Measurements from ENCODE around the gene SYCN.

SYCN gene

GRCh38 chr19:39209196-39209595 is 5.1 kb upstream of the SYCN start:
- H3K27me3 ChIP-seq (ENCODE audit: insufficient read depth, poor library complexity, severe bottlenecking) = peaks cover 4% of the 10 kb centered on the region
- H3K4me1 ChIP-seq (ENCODE audit: insufficient read depth, poor library complexity, severe bottlenecking) = no peaks in the 10 kb centered on the region
- ATAC-seq (ENCODE audit: low read depth) = no peak
- DNase-seq (ENCODE audit: low spot score) = no peak
- no peaks in the 10 kb centered on the region for H3K9me3 ChIP-seq (ENCODE audit: severe bottlenecking)
- no peaks in the 10 kb centered on the region for H3K36me3 ChIP-seq (ENCODE audit: low read depth)
- no peak overlapping the region for H3K27ac ChIP-seq (ENCODE audit: poor library complexity, severe bottlenecking)
- TF ChIP-seq CTCF (IDR thresholded peaks at IDR 0.05; ENCODE audit: poor library complexity, severe bottlenecking) = no peak
- H3K4me3 ChIP-seq (ENCODE audit: severe bottlenecking) = no peak overlapping the region

GRCh38 chr19:39208175-39208795 is 4.2 kb upstream of the SYCN start:
- DNase-seq (ENCODE audit: low spot score) (no peak), ATAC-seq (ENCODE audit: low read depth) (no peak)
- H3K9me3 ChIP-seq (ENCODE audit: severe bottlenecking) = no peaks in the 10 kb centered on the region
- no peaks in the 10 kb centered on the region for H3K36me3 ChIP-seq (ENCODE audit: low read depth)
- peaks cover 14% of the 10 kb centered on the region for H3K27me3 ChIP-seq (ENCODE audit: insufficient read depth, poor library complexity, severe bottlenecking)
- no peaks in the 10 kb centered on the region for H3K4me1 ChIP-seq (ENCODE audit: insufficient read depth, poor library complexity, severe bottlenecking)
- H3K4me3 ChIP-seq (ENCODE audit: severe bottlenecking) = no peak overlapping the region
- TF ChIP-seq CTCF (IDR thresholded peaks at IDR 0.05; ENCODE audit: poor library complexity, severe bottlenecking) = no peak
- H3K27ac ChIP-seq (ENCODE audit: poor library complexity, severe bottlenecking) = no peak overlapping the region

- TF ChIP-seq CTCF (IDR thresholded peaks at IDR 0.05; ENCODE audit: poor library complexity, severe bottlenecking) = no peak
- ATAC-seq (ENCODE audit: low read depth) = no peak
- H3K27me3 ChIP-seq (ENCODE audit: insufficient read depth, poor library complexity, severe bottlenecking) = peaks cover 23% of the 10 kb centered on the region
- H3K4me3 ChIP-seq (ENCODE audit: severe bottlenecking) = no peak overlapping the region
- H3K4me1 ChIP-seq (ENCODE audit: insufficient read depth, poor library complexity, severe bottlenecking) = no peaks in the 10 kb centered on the region
- H3K36me3 ChIP-seq (ENCODE audit: low read depth) = no peaks in the 10 kb centered on the region
- DNase-seq (ENCODE audit: low spot score) = no peak
- no peaks in the 10 kb centered on the region for H3K9me3 ChIP-seq (ENCODE audit: severe bottlenecking)
- H3K27ac ChIP-seq (ENCODE audit: poor library complexity, severe bottlenecking) = no peak overlapping the region
Observed at GRCh38 chr19:39207293-39207836, 3.3 kb upstream of the SYCN start.

GRCh38 chr19:39206122-39206521 is 2.1 kb upstream of the SYCN start:
- TF ChIP-seq CTCF (IDR thresholded peaks at IDR 0.05; ENCODE audit: poor library complexity, severe bottlenecking) = no peak
- ATAC-seq (ENCODE audit: low read depth) = no peak
- Histone ChIP-seq H3K4me1 (ENCODE audit: insufficient read depth, poor library complexity, severe bottlenecking) (no peaks in the 10 kb centered on the region), H3K27me3 (ENCODE audit: insufficient read depth, poor library complexity, severe bottlenecking) (peaks cover 31% of the 10 kb centered on the region), H3K4me3 (ENCODE audit: severe bottlenecking) (no peak overlapping the region), H3K9me3 (ENCODE audit: severe bottlenecking) (no peaks in the 10 kb centered on the region), H3K36me3 (ENCODE audit: low read depth) (no peaks in the 10 kb centered on the region), H3K27ac (ENCODE audit: poor library complexity, severe bottlenecking) (no peak overlapping the region)
- no peak for DNase-seq (ENCODE audit: low spot score)

GRCh38 chr19:39205449-39205764 is 1.3 kb upstream of the SYCN start:
- peaks cover 31% of the 10 kb centered on the region for H3K27me3 ChIP-seq (ENCODE audit: insufficient read depth, poor library complexity, severe bottlenecking)
- DNase-seq (ENCODE audit: low spot score) (no peak), ATAC-seq (ENCODE audit: low read depth) (no peak)
- no peaks in the 10 kb centered on the region for H3K4me1 ChIP-seq (ENCODE audit: insufficient read depth, poor library complexity, severe bottlenecking)
- no peaks in the 10 kb centered on the region for H3K9me3 ChIP-seq (ENCODE audit: severe bottlenecking)
- no peak overlapping the region for H3K4me3 ChIP-seq (ENCODE audit: severe bottlenecking)
- no peak overlapping the region for H3K27ac ChIP-seq (ENCODE audit: poor library complexity, severe bottlenecking)
- TF ChIP-seq CTCF (IDR thresholded peaks at IDR 0.05; ENCODE audit: poor library complexity, severe bottlenecking) = no peak
- H3K36me3 ChIP-seq (ENCODE audit: low read depth) = no peaks in the 10 kb centered on the region

Measured in RWPE2 (cell line).